HG03103 (cell line): Measurements from ENCODE around the gene ZNF580.

Experiments used
- ATAC-seq: cut with Tn5 transposase; IDR thresholded peaks from one replicate; pipeline ENCODE4 v1.9.1; 2021; ENCODE audit warnings: low read depth; ENCODE audit not compliant: unreplicated experiment

The ZNF580 gene

DNA sequence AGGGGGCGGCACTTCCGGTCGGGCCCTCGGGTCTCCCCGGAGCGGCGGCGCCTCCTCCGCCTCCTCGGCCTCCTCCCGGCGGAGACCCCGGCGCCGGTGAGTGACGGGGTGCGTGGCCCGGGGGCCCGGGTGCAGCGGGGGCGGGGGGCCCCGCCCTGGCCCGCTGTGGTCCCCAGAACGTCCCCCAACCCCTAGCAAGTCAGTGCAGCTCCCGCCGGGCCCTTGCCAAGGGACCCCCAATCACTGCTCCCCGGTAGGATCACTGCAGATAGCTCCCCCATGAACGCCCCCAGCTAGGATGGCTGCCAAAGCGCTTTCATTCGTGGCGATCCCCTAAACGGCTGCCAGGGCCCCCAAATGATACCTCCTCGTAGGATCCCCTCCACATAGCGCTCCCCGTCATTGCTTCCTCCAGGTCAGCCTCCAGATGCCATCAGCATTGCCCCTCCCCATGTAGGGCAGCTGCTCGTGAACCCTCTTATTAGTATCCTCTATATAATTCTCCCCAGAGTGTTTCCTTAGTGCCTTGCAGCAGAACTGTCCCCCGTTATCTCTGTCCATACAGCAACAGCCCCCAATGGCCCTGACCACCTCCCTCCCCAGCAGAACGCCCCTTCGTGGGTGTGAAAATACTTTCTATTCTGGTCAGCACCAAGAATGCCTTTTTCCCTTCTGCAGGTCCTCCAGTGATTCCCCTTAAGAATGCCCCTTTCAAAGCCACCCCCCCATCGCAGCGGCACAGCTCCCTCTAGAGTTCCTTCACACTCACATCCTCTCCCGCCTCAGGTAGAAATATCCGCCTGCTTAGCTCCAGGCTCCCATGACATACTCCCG, 34.9 kb upstream of the ZNF580 start, which contains the start of gene ZNF865:
TSS of gene ZNF865 (plus strand) at position 11 of the 834 bp plus-strand sequence. CDS start 7,972 bp downstream, outside the sequence.
- ATAC-seq, result peak; percentile 19

DNA sequence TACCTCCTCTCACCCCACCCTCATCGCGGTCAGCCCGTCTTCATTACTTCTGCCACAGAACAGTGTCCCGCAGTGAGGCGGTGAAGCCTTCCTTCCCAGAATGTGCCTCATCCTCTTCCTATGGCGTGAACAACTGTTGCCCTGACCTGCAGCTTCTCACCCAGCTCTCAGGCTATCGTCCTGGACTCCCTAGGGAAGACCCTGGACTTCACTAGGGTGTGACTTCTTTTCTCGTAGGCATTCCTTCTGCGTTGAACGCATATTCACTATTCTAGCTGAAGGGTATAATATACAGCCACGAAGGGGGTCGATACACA, 34.4 kb upstream of the ZNF580 start:
- ATAC-seq, result no peak

DNA sequence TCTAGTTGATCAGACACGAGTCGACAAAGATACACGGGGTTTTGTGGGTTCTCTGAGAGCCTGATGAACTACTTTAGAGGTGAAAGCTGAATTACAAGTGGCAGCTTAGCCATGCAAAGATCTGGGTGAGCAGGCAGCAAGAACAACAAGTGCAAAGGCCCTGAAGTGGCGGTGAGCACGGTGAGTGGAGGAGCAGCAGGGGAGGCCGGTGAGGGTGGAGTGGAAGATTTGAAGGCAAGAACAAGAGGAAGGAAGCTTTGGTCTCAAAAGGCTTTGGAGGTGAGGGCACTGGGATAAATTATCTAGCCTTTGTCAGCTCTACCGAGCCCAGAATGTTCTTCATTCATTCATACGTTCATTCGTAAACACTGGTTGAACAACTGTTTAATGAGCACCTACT, 34.0 kb upstream of the ZNF580 start:
- ATAC-seq, result no peak

DNA sequence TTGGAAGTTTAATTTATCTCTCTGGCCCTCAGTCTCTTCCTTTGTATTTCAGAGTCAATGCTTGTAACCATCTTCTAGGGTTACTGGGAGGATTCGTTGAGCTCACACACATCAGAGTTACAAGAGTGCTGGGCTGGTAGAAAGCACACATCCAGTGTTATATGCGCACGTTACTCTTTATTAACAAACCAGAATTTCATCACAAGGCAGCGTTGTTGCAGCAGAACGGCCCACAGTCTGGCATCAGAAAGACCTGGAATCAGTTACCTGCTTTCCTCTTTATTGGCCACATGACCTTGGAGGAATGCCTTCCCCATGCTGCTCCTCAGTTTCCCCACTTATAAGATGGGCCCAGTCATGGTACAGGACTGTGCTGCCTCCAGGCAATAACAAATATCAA, 31.5 kb upstream of the ZNF580 start:
- no peak for ATAC-seq

DNA sequence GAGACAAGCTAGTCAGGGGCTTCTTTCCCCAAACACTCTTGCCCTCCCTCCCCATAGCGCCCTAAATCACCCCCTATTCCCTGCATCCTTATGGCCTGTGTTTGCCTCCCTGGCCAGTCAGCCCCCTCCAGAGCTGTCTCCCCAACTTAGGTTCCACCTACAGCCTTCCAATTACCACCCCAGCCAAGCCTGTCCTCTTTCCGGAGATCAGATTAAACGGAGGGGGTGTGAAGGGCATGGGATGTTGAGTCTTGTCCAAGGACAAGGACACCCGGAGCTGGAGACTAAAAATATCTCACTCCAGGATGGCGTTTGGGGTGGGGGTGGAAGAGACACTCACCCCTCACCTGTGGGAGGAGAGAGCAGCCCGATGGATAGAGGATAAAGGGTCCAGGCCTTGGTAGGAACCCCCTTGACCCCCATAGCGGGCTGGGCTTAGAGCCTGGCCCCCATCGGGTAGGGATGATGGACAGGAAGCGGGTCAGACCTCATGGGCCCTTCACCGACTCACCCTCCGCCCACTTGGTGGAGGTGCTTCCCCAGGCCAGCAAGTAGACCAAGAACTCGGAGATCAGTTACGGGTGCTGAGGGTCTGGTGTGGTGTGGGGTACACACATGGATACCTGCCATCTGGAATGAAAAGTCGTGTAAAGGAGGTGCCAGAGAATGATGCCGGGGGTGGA, 29.4 kb upstream of the ZNF580 start:
- ATAC-seq, result no peak

DNA sequence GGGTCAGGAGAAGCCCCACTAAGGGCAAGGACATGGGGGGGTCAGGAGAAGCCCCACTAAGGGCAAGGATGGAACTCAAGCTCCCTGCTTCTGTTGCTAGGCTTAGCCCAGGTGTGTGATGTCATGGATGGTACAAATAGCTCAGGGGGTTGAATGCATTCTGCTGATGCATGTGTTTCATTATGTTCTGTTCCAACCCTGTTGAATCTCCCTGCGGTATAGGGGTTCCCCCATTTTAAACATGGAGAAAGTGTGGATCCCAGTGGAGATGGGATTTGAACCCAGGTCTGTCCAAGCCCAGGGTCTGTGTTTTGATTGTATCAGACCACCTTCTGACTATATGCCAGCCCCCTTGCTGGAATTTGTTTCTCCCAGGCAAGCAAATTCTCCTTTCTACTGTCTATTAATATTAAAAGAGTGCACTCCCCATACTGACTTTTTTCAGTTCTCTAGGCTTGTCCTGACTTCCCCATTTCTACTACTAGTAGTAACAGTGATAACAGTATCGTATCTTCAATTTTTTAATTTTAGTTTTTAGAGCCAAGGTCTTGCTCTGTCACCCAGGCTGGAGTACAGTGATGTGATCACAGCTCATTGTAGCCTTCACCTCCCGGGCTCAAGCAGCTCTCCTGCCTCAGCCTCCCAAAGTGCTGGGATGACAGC, 28.7 kb upstream of the ZNF580 start:
- no peak for ATAC-seq

DNA sequence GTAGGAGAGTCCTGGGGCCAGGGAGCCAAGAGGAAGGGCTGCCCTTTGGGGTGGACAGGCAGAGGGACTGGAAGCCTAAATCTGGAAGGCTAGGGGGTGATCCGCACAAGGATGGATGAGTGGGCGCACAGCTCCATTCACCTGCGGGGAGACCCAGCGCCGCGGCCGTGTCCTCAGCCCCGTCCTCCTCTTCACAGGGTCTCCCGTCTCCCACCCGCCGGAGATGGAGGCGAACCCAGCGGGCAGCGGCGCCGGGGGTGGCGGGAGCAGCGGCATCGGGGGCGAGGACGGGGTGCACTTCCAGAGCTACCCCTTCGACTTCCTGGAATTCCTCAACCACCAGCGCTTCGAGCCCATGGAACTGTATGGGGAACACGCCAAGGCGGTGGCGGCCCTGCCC, 27.4 kb upstream of the ZNF580 start:
- no peak for ATAC-seq

DNA sequence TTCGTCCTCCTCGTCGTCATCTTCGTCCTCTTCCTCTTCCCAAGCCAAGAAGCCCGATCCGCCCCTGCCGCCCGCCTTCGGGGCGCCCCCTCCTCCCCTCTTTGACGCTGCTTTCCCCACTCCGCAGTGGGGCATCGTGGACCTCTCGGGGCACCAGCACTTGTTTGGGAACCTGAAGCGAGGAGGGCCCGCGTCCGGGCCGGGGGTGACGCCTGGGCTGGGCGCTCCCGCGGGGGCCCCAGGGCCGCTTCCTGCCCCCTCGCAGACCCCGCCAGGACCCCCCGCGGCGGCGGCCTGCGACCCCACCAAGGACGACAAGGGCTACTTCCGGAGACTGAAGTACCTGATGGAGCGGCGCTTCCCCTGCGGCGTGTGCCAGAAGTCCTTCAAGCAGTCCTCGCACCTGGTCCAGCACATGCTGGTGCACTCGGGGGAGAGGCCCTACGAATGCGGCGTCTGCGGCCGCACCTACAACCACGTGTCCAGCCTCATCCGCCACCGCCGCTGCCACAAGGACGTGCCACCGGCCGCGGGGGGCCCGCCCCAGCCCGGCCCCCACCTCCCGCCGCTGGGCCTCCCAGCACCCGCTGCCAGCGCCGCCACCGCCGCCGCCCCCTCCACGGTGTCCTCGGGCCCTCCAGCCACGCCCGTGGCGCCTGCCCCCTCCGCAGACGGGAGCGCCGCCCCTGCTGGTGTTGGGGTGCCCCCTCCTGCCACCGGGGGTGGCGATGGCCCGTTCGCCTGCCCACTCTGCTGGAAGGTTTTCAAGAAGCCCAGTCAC, 26.7 kb upstream of the ZNF580 start:
- ATAC-seq, result no peak

DNA sequence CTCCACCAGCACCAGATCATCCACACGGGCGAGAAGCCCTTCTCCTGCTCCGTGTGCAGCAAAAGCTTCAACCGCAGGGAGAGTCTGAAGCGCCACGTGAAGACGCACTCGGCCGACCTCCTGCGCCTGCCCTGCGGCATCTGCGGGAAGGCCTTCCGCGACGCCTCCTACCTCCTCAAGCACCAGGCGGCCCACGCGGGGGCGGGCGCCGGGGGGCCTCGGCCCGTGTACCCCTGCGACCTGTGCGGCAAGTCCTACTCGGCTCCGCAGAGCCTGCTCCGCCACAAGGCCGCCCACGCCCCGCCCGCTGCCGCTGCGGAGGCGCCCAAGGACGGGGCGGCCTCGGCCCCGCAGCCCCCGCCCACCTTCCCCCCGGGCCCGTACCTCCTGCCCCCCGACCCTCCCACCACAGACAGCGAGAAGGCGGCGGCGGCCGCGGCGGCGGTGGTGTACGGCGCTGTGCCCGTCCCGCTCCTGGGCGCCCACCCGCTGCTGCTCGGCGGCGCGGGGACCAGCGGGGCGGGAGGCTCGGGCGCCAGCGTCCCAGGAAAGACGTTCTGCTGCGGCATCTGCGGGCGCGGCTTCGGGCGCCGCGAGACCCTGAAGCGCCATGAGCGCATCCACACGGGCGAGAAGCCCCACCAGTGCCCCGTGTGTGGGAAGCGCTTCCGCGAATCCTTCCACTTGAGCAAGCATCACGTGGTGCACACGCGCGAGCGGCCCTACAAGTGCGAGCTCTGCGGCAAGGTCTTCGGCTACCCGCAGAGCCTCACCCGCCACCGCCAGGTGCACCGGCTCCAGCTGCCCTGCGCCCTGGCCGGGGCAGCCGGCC, 25.9 kb upstream of the ZNF580 start:
- no peak for ATAC-seq

DNA sequence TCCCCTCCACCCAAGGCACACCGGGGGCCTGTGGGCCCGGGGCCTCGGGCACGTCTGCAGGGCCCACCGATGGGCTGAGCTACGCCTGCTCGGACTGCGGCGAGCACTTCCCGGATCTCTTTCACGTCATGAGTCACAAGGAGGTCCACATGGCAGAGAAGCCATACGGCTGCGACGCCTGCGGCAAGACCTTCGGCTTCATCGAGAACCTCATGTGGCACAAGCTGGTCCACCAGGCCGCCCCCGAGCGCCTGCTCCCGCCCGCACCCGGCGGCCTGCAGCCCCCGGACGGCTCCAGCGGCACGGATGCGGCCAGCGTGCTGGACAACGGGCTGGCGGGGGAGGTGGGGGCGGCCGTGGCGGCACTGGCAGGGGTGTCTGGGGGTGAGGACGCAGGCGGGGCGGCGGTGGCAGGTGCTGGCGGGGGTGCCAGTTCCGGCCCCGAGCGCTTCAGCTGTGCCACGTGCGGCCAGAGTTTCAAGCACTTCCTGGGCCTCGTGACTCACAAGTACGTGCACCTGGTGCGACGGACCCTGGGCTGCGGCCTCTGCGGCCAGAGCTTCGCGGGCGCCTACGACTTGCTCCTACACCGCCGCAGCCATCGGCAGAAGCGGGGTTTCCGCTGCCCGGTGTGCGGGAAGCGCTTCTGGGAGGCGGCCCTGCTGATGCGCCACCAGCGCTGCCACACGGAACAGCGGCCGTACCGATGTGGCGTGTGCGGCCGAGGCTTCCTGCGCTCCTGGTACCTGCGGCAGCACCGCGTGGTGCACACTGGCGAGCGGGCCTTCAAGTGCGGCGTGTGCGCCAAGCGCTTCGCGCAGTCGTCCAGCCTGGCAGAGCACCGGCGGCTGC, 25.0 kb upstream of the ZNF580 start:
- ATAC-seq, result no peak

DNA sequence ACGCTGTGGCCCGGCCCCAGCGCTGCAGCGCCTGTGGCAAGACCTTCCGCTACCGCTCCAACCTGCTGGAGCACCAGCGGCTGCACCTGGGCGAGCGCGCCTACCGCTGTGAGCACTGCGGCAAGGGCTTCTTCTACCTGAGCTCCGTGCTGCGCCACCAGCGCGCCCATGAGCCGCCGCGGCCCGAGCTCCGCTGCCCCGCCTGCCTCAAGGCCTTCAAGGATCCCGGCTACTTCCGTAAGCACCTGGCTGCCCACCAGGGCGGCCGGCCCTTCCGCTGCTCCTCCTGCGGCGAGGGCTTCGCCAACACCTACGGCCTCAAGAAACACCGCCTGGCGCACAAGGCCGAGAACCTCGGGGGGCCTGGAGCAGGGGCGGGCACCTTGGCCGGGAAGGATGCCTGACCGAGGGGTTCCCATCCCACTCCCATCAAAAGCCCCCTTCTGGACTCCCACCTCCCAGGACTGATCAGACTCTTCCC, 24.4 kb upstream of the ZNF580 start:
- ATAC-seq, result no peak

DNA sequence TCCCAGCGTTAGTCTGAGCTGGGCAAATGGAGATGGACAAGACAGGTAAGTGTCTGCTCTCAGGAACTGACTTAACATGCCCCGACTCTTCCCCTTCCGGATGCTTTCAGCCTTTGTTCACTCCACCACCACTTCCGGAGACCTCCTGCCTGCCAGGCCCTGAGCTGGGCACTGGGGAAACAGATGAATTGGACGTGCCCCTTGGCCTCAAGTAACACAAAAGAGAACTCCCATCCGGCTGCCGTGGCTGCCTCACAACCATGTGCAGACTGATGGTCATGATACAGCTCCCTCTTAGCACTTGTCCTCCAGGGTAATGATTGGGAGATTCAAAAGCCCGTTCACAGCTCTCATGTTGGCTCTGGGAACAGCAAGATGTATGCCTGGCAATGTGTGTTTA, 23.4 kb upstream of the ZNF580 start:
- no peak for ATAC-seq

DNA sequence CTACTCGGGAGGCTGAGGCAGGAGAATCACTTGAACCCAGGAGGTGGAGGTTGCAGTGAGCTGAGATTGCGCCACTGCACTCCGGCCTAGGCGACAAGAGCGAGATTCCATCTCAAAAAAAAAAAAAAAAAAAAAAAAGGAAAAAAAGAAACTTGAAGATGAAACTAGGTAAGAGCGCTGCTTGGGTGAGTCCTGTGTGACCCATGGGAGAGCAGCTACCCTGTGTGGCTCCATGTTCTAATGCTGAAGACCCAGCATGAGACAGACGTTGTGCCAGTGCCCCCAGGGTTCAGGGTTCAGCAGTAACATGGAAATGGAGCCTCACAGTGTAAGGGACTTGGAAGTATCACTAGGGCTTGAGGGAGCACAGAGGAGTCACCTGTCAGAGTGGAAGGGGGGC, 22.4 kb upstream of the ZNF580 start:
- no peak for ATAC-seq

DNA sequence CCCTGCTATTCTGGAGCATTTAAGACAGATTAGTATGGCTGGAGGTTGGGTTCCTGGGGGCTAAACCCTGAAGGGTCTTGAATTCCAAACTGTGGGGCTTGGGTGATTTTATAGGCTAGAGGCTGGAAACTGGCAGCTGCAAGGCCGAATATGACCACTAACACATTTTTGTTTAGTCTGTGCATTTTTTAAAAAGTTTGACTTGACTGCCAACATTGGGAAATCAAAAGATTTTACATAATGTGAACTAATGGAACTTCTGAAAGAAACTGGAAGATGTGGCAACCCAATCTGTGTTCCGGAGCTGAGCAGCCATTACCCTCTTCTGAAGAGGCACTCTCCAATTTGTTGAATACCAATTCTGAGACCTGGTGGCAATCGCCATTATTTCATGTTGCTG, 21.5 kb upstream of the ZNF580 start:
- ATAC-seq, result no peak

DNA sequence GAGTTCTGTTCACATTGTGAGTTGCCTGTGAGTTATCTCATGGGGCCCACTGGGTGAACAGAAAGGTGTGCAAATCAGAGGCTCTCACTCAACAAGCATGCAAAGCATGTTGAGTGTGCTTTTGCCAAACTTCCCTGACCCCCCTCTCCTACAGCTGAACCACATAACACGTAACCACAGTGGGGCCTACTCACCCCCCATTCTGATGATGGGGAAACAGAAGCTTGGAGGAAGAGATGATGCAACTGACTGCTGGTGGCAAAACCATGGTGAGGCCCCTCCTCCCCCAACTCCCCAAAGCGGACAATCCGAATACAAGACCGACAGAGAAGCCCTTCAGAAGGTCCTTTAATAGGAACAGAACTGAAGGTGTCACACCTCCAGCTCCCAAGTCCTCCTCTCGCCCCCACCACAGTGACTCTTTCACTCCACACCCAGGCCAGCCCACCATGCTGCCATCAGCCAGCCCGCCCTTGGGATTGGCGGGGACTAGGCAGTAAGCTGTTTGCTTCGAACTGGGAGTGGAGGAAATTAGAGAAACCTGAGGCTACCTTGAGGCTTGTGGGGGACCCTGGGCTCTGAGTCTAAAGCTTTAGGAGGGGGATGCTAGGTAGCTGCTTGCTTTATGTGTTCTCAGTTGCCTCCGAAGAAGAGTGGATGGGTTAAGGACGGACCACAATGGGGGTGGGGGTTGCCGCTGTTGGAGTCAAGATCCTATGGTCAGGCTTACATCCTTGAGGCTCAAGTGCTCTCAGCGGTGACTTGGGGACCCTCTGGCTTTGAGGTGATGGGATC, 20.2 kb upstream of the ZNF580 start:
- ATAC-seq, result no peak

DNA sequence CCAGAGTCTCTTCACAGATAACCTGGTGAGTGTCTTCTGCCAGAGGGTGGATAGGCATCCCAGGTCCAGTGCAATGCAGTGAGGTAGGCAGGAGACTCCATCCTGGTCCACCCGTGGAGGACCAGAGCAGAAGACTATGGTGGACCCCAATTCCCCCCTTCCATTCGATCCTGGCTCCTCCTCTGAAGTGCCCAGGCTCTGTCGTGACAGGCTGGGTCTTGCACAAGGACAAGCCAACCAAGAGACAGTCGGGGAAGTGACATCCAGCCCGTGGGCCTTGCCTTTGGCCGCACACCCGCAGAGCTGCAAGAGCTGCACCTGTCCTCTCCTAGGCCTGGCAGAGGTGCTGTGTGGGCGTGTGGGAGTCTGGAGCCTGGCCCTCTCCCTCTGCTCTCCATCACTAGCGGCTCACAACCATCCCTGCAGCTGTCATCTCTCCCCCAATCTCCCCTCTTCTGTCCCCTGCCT, 19.6 kb upstream of the ZNF580 start:
- ATAC-seq, result no peak

DNA sequence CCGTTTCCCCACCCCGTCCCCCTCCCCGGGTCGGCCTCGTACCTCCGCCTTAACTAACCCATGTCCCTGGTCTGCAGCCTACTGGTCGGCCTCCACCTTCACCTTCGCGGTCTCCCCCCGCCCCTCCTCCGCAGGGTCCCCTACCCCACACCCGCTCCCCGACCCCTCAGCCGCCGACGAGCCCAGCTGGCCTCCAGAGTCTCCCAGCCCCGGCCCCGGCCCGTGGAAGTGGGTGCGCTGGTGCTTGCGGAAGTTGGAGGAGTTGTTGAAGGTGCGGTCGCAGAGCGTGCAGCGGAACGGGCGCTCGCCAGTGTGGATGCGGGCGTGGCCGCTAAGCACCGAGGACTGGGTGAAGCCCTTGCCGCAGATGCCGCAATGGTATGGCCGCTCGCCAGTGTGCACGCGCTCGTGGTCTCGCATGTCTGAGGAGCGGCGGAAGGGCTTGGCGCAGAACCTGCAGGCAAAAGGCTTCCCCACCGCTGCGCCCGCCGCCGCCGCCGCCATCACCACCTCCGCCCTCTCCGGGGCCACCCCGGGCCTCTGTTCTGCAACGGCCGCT, 19.1 kb upstream of the ZNF580 start:
- ATAC-seq, result no peak
